Stimulated activated CD4-positive, alpha-beta T cell treated with anti-CD3 and anti-CD28 coated beads, Interleukin-1b, Interleukin-23, amount 100 ng/mL, for 24 hours (primary cell): ENCODE results near the gene HINFP.
"Not testable (repeated sequence)": the region's sequence is repeated elsewhere in the genome, so short reads cannot be mapped to it uniquely, and the experiment has no call there.

Source experiments
- DNase-seq, 4 experiments: peaks; one replicate each; pipeline ENCODE4 v3.0.0-alpha.2; 2020; ENCODE audit warnings: low read depth in 4 of 4, low spot score in 1 of 4

Gene HINFP

DNA sequence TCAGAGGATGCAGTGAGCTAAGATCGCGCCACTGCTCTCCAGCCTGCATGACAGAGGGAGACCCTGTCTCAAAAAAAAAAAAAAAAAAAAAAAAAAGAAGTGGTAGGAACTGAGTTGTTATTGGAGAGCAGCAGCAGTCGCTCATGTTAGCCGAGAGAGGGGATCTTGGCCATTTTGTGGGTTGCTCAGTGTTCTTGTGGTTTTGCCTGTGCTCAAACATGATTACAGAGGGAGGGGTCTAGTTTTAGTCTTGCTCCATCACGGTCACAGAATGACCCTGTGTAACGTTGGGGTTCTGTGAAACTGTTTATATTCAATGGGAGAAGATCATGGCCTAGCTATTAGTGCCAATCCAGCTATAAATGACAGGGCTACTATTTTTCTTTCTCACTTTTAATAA lies 21.7 kb upstream of the HINFP start:
- no peak for DNase-seq

DNA sequence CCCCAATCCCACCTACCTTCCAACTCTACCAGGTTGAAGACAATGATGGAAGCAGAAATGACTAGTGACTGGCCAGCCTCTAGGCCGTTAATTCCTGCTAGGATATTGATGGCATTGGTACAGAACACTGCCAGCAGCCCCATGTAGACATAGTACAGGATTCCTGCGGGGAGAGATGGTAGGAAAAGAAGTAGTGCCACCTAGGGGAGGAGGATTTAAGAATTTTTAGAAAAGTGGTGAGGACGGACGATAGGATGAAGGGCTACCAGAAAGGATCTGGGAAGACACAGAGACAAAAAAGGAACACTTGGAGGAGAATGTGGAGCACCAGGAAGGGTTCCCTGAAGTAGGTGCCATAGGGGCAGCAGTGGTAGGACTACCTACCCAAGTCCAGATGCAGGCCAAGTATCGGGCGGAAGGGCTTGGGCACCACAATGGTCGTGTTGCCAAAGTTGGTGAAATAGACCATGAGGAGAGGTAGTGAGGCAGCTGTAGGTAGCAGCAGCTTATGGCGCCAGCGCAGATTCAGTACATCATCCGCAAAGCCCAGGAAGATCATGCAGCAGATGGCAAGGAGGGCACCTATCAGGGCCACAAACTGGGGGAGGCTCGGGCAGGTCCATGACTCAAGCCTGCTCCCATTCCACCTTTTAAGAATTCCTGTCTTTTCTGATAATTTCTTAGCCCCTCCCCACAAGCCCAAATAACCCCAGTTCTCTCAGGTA lies 21.0 kb upstream of the HINFP start:
- no peak for DNase-seq

DNA sequence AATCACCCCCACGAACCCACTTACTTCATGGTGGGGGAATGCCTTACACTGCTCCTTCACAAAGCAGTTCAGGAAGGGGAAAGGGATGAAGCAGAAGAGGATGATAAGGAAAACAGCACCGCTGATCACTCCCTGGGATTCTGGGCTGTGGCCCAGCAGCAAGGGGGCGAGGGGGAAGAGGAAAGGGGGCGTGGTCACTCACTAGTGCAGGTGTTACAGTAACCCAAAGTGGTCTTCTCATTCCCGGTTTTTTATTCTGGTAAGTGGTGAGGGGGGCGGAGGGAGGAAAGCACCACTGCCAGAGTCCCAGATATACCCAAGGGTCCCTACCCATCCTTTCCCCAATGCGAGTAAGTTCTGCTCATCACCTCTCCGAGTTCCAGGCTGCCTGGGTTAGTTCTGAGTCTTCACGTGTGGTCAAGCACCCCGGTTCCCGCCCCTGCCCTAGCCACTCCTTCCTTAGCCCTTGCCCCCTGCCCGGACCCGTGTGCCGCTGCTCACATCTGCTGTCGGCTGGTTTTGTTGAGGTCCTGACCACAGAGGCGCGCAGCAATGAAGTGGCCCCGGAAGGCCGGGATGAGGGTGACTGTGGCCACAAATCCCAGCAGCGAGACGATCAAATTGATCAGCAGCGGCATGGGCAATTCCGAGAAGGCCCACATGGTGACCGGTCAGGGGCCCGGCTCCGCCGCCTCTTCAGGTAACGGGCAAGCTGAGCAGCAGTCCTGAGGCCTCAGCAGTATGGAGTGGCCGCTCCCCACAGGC lies 20.2 kb upstream of the HINFP start:
- DNase-seq, result no peak

DNA sequence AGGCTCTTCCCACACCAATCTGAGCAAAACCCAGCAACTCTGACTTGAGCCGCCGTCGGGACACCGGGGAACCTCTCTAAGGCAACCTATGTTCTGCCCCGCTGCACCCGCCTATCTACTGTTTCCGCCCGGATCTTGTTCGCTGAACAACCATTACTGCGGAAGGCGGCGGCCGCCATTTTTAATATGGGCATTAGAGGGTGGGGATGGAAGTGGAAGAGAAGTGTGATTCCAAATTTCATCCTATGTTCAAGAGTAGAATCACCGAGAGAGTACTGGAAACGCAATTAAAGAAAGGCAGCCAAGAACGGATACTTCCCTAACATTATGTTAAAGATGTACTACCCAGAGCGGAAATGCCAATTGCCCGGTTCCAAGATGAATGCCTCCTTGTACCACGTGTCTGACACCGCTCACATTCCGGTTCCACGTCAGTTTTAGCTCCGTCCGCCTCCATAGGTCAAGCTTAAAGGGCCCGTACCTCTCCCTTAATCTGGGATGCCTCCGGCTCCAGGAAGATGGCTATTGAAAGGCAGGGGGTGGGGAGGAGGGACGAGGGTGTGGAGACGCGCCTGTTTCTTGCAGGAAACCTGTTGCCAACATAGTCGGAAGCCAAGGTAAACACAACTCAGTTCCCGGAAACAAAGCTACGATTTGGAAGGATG lies 19.5 kb upstream of the HINFP start, which contains the start of gene DPAGT1:
Gene DPAGT1, minus strand, starts transcription at position 95 of the 665 bp plus-strand sequence. CDS start 198 bp downstream, outside the sequence.
- DNase-seq, result peak in 3 of 4 experiments; percentile 52 to 78 (median 76)

DNA sequence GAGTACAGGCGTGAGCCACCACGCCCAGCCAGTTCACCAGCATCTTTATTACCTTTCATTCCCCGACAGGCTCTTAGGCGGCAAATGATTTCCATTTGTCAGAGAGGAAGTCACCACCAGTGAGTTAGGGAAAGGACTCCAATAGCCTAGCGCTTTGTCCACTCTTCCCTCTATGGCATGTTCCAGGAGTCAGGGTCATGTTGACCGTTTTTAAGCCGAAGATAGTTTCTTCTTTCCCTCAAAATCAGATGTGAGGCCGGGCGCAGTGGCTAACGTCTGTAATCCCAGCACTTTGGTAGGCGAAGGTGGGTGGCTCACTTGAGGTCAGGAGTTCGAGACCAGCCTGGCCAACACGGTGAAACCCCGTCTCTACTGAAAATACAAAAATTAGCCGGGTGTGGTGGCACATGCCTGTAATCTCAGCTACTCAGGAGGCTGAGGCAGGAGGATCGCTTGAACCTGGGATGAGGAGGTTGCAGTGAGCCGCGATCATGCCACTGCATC lies 18.2 kb upstream of the HINFP start:
- DNase-seq, result not testable (repeated sequence)

DNA sequence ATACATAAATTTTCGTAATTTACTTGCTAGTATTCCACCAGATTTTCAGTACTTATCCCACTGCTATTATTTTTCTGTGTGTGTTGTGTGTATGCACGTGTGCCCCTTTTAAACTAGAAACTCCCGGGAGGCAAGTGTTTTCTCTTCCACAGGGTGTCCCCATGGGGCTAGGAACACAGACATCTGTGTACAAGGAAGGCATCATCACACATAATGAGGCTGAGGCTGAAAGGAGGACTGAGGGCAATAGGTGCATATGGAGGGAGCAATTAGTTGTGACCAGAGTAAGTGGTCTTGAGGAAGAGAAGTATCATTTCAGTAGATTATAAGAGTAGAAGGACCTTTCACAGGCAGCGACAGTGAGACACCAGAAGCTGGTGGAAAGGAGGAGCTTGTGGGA lies 17.6 kb upstream of the HINFP start:
- no peak for DNase-seq

DNA sequence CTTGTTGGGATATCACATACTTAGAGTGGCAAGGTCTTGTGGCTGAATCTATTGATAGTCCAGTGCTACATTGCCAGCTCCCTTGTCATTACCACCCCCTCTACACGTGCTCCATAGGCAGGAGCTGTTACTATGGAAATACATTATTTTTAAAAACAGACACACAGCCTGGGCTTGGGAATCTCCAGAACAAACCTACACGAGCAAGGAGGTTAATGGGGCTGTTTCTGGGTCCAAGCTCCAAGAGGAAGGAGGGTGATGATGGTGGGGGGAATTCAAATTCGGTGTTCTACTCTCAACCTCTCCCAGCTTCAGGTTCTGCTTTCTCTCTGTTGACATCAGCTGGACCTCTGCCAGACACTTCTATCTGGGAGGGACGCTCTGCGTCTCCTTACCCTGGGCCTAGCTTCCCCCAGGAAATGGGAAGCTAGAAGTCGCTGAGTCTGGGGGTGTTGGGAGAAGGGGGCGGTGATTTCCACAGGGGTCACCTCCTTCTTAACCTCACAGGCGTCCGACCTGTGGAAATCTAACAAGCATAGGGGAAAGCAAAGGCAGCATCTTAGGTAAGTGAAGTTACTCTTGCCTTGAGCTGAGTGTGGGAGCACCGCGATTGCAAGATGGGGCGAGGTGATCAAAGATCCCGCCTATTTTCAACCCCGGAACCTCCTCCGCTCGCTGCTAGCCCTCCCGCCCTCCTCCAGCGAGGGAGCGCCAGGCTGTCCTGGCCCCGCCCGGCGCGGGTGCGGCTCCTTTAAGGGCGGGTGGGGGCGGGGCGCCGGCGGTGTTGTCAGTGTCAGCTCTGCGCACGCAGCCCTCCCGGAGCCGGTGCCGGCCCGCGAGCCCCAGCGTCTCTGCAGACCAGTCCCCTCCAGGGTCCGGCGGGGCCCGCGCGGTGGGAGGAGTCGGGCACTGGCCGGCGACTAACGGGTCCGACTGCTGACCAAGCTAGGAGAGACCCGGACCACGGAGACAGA lies 14.5 kb upstream of the HINFP start, which contains the start of gene C2CD2L:
Gene C2CD2L, plus strand, starts transcription at position 781 of the 974 bp plus-strand sequence. CDS start 398 bp downstream, outside the sequence.
- DNase-seq, result peak; percentile 67 to 88 (median 78)

DNA sequence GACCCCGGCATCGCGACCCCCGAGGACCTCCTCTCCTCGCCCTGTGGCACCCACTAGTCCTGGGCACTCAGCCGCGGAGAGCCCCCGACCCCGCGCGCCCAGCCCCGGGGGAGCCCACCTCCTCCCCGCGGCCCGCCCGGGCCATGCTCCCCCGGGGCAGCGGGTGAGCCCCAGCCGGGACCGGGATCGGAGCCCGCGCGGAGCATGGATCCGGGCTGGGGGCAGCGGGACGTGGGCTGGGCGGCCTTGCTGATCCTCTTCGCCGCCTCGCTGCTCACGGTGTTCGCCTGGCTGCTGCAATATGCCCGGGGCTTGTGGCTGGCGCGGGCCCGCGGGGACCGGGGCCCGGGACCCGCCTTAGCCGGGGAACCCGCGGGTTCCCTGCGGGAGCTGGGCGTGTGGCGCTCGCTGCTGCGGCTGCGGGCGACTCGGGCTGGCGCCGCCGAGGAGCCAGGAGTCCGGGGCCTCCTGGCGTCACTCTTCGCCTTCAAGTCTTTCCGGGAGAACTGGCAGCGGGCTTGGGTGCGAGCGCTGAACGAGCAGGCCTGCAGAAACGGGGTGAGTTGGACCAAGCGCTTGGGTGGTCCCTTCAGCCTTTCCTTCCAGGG lies 13.7 kb upstream of the HINFP start:
- no peak for DNase-seq

DNA sequence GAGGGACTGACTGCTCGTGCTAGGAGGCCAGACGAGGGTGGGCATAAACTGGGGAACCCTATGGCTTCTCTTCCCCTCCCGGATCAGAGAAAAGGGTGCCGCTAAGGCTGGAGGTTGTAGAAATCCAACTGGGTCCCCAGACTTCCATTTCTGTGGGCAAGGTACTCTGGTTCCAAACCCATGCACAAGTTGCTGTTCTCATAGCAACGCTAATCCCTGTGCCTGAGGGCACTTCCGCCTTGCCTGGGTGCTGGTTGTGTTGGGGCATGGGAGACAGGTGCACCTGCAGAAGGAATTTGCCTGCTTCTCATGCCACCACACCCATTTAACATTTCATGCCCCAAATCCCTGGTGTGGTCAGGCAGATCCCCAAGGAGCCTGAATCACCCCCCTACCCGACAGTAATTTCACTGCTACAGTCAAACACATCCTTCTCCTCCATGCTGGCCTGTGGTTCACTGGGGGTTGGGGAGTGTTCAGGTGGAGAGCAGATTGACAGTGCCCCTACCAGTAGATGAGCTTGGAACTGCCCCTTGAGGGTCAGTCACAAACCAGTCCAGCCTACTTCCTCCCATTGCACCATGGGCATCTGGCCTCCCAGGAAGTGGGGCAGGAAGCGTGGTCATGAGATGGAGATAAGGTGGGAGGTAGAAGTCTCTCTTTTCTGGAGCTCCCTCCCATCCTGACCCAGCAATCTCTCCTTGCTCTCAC lies 13.1 kb upstream of the HINFP start:
- DNase-seq, result no peak

DNA sequence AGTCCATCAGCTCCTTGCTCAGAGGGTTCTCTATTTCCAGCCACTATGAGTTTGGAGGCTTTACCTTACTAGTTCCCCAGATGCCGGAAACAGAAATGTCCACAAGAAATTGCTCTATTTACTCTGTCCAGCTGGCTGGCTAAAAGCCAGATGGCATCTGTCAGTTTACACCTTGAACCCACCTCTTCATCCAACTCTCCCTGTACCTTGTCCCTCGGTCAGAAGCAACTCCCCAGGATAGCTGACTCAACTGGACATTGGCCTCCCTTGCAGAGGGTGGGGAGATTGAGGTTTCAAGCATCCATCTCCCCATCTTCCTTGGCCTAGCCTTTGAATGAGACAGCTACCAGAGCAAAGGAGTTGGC lies 12.5 kb upstream of the HINFP start:
- no peak for DNase-seq

DNA sequence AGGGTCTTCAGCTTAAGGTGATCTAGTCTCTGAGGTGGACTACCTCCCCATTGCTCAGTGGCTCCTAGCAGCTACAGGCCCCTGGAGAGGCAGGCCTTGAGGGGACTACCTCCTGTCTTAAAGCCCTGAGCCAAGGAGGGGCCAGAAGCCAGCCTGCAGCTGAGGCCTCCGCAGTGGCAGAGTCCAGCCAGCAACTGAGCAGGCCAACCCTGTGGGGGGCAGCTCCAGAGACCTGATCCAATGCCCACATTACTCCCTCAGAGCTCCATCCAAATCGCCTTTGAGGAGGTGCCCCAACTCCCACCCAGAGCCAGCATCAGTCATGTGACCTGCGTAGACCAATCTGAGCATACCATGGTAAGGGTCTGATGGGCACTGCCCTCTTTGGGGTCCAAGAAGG lies 11.5 kb upstream of the HINFP start:
- no peak for DNase-seq

DNA sequence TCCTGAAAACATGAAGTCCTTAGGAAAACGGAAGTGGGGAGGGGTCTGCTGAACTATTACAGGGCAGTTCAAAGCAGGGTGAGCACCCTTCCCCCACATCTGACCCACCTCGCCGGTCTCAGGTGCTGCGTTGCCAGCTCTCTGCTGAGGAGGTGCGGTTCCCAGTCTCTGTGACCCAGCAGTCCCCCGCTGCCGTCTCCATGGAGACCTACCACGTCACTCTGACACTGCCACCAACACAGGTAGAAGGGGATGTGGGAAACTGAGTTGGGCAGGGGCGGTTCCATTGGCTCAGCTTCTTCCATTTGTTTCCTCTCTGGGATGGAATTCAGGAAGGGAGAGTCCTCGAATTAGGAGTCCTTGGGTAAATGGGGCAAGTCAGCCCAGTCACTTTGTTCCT lies 10.9 kb upstream of the HINFP start:
- DNase-seq, result no peak

DNA sequence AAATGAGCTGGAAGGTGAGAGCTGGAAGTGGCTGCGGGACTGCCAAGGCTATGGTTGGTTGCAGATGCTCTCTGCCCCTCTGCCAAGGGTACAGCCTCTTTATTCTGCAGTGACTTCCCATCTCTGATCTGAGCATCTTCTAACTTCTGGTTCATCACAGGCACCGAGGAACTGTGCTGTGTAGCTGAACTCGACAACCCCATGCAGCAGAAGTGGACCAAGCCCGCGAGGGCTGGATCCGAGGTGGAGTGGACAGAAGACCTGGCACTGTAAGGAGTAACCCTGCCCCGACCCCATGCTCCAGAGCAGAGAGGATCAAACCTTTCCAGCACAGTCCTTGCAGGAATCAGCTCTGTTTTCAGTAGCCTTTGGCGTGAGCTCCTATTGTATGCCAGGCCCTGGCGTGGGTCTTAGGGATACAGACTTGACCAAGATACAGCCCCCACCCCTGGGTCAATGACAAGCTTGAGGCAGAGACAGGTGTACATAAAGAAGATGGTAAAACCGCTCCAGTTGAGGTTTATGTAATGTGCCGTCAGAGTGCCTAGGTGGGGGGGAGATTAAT lies 9.9 kb upstream of the HINFP start:
- no peak for DNase-seq

DNA sequence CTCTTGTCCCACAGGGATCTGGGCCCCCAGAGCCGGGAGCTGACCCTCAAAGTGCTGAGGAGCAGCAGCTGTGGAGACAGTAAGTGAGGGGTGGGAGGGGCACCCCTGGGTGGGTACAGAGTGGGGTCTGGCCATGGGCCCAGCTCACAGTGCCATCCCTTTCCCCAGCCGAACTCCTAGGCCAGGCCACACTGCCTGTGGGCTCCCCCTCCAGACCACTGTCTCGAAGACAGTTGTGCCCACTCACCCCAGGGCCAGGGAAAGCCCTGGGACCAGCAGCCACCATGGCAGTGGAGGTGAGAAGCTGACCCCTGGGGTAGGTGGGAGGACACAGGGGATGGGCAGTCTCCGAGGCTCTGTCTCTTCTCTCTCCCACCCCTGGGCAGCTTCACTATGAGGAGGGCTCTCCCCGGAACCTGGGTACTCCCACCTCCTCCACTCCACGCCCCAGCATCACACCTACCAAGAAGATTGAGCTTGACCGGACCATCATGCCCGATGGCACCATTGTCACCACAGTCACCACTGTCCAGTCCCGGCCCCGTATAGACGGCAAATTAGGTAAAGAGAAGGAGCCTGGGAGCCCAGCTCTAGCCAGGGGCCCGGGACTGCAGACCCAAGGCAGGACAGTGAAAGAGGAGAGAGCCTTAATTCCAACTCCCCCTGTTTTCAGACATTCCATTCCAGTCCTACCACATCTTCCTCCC lies 8.9 kb upstream of the HINFP start:
- no peak for DNase-seq

DNA sequence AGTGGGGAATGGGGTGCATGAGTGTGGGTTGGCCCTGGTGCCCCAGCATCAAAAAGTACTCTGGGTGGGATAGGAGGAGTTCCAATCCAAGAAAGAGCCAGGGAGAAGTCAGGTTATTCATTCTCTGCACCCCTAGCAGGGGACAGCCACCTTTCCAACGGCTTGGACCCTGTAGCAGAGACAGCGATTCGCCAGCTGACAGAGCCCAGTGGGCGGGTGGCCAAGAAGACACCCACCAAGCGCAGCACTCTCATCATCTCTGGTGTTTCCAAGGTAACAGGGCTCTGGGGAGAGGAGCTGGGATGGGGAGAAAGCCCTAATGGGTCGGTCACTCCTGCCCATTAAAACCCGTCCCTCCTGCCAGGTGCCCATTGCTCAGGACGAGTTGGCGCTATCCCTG lies 7.7 kb upstream of the HINFP start:
- no peak for DNase-seq

DNA sequence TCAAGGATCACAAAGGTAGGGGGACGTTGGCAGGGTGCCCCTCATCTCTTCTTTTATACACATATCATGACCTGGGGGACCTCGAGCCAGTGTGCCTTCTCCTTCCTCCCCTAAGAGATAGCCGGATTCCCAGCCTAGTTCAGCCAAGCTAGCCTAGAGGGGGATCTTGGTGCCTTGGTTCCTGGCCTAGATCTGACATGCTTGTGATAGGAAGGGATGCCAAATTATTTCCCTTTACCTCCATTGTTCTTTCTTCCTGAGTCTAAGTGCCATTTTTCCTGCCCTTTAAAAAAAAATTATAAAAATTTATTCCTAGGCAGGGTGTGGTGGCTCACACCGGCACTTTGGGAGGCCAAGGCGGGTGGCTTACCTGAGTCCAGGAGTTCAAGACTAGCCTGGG lies 7.0 kb upstream of the HINFP start:
- no peak for DNase-seq

DNA sequence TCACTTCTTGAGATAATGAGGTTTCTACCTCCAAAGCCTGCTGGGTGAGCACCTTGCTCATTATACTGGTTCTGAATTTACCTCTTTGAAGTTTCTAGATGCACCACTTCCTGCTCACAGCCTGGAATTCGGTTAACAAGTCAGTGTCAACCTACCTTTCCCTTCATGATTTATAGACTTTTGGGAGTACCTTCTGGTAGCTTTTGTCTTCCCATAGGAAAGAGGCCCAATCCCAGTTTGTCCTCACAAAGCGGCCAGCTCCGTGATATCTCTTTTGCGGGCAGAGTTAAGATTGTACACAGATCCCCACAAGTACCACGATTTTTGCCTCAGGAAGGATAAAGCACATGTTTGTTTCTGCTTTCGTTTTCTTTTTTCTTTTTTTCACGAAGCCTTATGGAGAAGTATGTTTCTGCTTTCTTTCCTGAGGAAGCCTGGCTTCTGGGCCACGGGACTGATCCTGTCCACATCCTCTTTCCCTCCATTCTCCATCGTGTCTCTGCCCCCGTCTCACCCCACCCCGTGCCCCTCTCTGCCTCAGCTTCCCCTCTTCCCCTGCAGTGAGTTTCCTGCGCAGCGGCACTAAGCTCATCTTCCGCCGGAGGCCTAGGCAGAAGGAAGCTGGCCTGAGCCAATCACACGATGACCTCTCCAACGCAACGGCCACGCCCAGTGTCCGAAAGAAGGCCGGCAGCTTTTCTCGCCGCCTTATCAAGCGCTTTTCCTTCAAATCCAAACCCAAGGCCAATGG lies 5.7 kb upstream of the HINFP start:
- DNase-seq, result no peak

DNA sequence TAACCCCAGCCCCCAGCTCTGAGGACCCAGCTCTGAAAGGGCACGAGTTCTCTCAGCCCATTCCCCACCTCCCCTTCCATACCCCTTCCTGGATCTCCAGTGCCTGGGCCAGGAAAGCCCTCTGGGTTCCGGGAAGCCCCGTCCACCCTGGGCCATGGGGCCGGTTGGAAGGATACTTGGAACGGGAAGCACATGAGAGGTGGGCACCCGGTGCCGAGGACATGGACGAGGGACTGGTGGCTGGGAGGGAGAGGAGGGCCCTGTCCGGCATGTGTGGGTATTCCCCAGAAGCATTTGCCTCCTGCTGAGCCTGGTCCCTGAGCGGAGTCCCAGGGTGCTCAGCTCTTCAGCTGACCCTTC lies 5.2 kb upstream of the HINFP start:
- no peak for DNase-seq
